Stimulated activated CD4-positive, alpha-beta T cell treated with anti-CD3 and anti-CD28 coated beads, Interleukin-2, amount 100 ng/mL, for 48 hours (primary cell): ENCODE results near the gene KLK2.
A peak's percentile ranks its signal among the peaks of the same experiment; 100 is the strongest.

Experiments used
- DNase-seq, 2 donors: peaks; one replicate each; pipeline ENCODE4 v3.0.0-alpha.2; 2020

KLK2 gene

GRCh38 chr19:50851620-50852019 lies 21.6 kb upstream of the KLK2 start:
- DNase-seq = no peak

DNA sequence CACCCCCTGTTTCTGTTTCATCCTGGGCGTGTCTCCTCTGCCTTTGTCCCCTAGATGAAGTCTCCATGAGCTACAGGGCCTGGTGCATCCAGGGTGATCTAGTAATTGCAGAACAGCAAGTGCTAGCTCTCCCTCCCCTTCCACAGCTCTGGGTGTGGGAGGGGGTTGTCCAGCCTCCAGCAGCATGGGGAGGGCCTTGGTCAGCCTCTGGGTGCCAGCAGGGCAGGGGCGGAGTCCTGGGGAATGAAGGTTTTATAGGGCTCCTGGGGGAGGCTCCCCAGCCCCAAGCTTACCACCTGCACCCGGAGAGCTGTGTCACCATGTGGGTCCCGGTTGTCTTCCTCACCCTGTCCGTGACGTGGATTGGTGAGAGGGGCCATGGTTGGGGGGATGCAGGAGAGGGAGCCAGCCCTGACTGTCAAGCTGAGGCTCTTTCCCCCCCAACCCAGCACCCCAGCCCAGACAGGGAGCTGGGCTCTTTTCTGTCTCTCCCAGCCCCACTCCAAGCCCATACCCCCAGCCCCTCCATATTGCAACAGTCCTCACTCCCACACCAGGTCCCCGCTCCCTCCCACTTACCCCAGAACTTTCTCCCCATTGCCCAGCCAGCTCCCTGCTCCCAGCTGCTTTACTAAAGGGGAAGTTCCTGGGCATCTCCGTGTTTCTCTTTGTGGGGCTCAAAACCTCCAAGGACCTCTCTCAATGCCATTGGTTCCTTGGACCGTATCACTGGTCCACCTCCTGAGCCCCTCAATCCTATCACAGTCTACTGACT lies 18.4 kb upstream of the KLK2 start, which contains the start of gene KLK3:
Gene KLK3, plus strand, starts transcription at position 280 of the 775 bp plus-strand sequence. Its CDS starts 41 bp downstream, at position 321.
- DNase-seq = no peak

- DNase-seq = no peak
These were observed 15.9 kb upstream of the KLK2 start for GRCh38 chr19:50857366-50857765.

GRCh38 chr19:50858886-50859285 lies 14.4 kb upstream of the KLK2 start:
- DNase-seq = no peak

DNA sequence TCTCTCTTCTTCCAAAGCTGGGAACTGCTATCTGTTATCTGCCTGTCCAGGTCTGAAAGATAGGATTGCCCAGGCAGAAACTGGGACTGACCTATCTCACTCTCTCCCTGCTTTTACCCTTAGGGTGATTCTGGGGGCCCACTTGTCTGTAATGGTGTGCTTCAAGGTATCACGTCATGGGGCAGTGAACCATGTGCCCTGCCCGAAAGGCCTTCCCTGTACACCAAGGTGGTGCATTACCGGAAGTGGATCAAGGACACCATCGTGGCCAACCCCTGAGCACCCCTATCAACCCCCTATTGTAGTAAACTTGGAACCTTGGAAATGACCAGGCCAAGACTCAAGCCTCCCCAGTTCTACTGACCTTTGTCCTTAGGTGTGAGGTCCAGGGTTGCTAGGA lies 13.4 kb upstream of the KLK2 start:
- no peak for DNase-seq

DNA sequence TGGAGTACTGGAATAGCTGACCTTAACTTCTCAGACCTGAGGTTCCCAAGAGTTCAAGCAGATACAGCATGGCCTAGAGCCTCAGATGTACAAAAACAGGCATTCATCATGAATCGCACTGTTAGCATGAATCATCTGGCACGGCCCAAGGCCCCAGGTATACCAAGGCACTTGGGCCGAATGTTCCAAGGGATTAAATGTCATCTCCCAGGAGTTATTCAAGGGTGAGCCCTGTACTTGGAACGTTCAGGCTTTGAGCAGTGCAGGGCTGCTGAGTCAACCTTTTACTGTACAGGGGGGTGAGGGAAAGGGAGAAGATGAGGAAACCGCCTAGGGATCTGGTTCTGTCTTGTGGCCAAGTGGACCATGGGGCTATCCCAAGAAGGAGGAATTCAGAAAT lies 12.2 kb upstream of the KLK2 start:
- no peak for DNase-seq

DNA sequence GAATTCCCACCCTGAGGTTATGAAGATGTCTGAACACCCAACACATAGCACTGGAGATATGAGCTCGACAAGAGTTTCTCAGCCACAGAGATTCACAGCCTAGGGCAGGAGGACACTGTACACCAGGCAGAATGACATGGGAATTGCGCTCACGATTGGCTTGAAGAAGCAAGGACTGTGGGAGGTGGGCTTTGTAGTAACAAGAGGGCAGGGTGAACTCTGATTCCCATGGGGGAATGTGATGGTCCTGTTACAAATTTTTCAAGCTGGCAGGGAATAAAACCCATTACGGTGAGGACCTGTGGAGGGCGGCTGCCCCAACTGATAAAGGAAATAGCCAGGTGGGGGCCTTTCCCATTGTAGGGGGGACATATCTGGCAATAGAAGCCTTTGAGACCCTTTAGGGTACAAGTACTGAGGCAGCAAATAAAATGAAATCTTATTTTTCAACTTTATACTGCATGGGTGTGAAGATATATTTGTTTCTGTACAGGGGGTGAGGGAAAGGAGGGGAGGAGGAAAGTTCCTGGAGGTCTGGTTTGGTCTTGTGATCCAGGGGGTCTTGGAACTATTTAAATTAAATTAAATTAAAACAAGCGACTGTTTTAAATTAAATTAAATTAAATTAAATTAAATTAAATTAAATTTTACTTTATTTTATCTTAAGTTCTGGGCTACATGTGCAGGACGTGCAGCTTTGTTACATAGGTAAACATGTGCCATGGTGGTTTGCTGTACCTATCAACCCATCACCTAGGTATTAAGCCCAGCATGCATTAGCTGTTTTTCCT lies 11.5 kb upstream of the KLK2 start:
- no peak for DNase-seq

- DNase-seq = no peak
These were observed 3.8 kb upstream of the KLK2 start for GRCh38 chr19:50869479-50869878.

GRCh38 chr19:50870417-50871089 lies 2.7 kb upstream of the KLK2 start:
- DNase-seq = peak; percentile 1 to 32

- DNase-seq = no peak
These were observed 972 bp downstream of the KLK2 start for GRCh38 chr19:50874211-50874610.

DNA sequence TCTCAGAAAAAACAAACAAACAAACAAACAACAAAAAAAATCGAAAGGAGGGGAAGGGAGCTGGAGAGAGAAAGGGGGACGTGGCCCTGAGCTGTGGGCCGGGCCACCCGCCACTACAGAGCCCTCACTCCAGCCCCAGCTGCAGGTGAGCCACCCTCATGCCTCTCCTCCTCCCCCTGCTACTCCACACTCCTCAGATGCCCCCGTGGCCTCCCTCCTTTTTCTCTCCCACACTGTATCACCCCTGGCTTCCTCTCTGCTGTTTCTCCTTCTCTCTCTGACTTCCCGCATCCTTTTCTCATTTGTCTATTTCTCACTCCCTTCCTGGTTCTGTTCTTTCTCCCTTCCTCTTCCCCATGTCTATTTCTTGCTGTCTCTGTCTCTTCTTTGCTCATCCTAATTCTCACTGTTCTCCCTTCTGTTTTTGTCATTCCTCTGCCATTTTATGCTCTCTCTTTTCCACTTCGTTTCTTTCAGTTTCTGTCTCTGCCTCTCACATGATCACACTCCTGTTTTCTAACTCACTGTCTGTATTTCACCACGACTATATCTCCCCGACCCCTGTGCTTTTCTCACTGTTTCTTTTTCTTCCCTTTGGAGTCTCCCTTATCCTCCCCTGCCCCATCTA lies 2.7 kb downstream of the KLK2 start:
- no peak for DNase-seq

- DNase-seq = no peak
These were observed 3.2 kb downstream of the KLK2 start for GRCh38 chr19:50876456-50876855.

DNA sequence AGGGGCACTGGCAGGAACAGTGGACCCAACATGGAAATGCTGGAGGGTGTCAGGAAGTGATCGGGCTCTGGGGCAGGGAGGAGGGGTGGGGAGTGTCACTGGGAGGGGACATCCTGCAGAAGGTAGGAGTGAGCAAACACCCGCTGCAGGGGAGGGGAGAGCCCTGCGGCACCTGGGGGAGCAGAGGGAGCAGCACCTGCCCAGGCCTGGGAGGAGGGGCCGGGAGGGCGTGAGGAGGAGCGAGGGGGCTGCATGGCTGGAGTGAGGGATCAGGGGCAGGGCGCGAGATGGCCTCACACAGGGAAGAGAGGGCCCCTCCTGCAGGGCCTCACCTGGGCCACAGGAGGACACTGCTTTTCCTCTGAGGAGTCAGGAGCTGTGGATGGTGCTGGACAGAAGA lies 4.1 kb downstream of the KLK2 start:
- DNase-seq = no peak

DNA sequence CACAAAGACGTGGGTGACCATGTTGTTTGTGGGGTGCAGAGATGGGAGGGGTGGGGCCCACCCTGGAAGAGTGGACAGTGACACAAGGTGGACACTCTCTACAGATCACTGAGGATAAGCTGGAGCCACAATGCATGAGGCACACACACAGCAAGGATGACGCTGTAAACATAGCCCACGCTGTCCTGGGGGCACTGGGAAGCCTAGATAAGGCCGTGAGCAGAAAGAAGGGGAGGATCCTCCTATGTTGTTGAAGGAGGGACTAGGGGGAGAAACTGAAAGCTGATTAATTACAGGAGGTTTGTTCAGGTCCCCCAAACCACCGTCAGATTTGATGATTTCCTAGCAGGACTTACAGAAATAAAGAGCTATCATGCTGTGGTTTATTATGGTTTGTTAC lies 5.6 kb downstream of the KLK2 start:
- no peak for DNase-seq

DNA sequence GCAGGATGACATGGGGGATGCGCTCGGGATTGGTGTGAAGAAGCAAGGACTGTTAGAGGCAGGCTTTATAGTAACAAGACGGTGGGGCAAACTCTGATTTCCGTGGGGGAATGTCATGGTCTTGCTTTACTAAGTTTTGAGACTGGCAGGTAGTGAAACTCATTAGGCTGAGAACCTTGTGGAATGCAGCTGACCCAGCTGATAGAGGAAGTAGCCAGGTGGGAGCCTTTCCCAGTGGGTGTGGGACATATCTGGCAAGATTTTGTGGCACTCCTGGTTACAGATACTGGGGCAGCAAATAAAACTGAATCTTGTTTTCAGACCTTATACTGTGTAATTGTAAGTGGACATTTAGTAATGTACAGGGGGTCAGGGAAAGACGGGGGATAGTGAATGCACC lies 7.0 kb downstream of the KLK2 start:
- DNase-seq = no peak

GRCh38 chr19:50882188-50882587 lies 8.9 kb downstream of the KLK2 start:
- no peak for DNase-seq

- no peak for DNase-seq
These were observed 16.4 kb downstream of the KLK2 start for GRCh38 chr19:50889638-50890037.

DNA sequence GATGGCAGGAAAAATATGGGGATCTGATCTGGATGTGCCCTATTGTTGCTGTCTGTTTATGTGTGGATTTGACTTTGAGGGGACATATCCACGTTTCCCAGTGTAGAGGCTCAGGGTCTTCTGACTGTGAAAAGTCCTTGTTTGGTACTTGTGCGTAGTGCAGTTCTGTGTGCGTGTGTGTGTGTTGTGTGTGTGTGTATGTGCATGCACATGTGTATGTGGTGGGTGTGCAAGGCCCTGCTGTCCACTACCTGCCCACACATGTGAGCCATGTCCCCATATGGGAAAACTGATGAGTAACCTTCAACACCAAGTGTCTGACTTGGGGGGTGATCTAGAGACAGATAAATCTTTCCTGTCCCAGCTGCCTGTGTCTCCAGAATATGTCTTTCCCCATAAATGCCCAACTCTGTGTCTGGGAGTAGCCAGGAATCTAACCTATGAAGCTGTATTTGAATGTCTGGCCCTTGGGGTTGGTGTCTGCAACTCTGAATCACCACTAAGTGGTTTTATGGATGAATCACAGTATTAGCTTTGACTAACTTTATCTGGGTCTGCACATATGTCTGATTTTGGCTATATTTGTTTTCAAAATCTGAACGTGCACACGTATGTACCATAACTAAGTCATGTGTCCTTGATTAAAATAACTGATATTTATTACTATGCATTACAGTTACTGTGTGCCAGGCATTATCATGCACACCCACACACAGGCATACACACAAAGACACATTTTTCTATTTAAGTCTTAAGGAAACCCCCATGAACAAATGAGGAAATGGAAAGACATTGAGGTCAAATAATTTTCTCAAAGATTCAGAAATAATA lies 17.4 kb downstream of the KLK2 start:
- no peak for DNase-seq

- DNase-seq = no peak
These were observed 18.0 kb downstream of the KLK2 start for GRCh38 chr19:50891253-50891625.

DNA sequence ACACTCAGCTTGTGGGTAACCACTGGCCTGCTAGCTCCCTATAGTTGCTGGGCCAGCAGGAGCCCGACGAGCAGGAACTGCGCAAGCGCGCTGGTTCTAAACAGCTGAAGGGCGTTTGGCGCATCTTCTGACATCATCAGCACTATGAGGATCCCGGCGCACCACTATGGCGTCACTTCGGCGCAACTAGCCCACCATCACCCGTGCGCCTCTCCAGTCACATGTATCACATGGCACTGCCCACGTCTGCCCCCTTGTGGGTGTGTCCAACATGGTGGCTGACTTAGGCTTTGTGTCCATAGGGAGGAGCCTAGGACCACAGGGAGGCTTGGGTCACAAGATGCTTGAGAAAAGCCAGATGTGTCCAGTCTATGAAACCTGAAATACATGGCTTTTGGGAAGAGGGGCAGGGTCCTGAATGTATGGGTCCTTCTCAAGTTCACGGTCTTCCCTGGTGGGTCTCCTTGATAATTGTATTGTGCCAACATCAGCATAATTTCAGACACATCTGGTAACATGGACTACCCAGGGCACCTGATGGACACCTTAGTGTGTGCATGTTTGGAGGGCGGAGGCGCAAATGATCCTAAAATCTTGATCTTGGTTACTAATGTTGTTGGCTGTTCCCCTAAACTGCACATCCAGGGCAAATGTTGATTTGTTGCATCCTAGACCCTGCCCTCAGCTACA lies 20.0 kb downstream of the KLK2 start:
- DNase-seq = no peak

GRCh38 chr19:50894478-50895356 lies 21.5 kb downstream of the KLK2 start:
- no peak for DNase-seq
